GM19463 (cell line): ENCODE measurements around the gene RB1.

Source experiments
- ATAC-seq: cut with Tn5 transposase; IDR thresholded peaks from one replicate; pipeline ENCODE4 v1.9.1; 2021; ENCODE audit warnings: mild to moderate bottlenecking, moderate library complexity; ENCODE audit not compliant: unreplicated experiment

The RB1 gene

DNA sequence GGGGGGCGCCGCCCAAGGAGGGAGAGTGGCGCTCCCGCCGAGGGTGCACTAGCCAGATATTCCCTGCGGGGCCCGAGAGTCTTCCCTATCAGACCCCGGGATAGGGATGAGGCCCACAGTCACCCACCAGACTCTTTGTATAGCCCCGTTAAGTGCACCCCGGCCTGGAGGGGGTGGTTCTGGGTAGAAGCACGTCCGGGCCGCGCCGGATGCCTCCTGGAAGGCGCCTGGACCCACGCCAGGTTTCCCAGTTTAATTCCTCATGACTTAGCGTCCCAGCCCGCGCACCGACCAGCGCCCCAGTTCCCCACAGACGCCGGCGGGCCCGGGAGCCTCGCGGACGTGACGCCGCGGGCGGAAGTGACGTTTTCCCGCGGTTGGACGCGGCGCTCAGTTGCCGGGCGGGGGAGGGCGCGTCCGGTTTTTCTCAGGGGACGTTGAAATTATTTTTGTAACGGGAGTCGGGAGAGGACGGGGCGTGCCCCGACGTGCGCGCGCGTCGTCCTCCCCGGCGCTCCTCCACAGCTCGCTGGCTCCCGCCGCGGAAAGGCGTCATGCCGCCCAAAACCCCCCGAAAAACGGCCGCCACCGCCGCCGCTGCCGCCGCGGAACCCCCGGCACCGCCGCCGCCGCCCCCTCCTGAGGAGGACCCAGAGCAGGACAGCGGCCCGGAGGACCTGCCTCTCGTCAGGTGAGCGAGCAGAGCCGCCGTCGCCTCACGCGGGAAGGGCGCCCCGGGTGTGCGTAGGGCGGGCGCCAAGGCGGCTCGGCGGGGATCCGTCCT lies at the start of gene RB1:
Gene RB1, plus strand, starts transcription at position 393 of the 784 bp plus-strand sequence. Its CDS starts 162 bp downstream, at position 555.
- ATAC-seq = peak; percentile 72

DNA sequence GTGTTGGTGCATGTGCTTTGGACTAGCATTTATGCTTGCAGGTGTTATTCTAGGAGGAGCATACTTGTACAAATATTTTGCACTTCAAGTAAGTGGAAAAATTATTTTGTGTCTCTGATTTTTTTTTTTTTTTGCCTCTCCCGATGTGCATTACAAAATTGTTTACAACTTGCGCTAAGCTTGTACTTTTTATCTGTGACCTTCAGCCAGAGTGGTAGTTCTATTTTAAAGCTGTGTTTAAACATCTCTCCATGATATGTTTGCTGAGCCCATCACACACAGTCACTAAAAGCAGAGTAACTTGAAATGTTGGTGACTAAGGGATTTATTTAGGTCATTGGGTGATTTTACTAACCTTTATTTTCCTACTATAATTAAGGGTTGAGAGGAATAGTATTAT lies 49.7 kb upstream of the RB1 start:
- no peak for ATAC-seq

DNA sequence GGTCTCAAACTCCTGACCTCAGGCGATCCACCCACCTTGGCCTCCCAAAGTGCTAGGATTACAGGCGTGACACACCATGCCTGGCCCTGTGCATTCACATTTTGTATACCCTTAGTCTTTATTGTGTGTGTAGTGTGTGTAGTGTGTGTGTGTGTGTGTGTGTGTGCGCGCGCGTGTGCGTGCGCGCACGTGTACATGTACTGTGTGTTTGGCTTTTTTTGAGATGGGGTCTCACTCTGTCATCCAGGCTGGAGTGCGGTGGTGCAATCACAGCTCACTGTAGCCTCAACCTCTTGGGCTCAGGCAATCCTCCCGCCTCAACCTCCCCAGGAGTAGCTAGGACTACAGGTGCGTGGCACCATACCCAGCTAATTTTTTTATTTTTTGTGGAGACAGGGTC lies 48.5 kb upstream of the RB1 start:
- no peak for ATAC-seq

DNA sequence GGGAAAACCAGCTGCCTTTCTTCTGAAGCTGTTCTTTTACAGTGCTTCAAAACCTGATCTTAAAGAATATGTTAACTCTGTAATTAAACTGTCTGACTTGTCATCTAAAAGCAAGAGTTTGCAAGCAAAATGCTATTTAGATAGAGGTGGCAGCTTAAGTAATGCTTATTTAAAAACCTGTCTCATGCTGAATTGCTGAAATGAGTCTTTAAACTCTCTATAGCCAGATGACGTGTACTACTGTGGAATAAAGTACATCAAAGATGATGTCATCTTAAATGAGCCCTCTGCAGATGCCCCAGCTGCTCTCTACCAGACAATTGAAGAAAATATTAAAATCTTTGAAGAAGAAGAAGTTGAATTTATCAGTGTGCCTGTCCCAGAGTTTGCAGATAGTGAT lies 47.6 kb upstream of the RB1 start:
- no peak for ATAC-seq

DNA sequence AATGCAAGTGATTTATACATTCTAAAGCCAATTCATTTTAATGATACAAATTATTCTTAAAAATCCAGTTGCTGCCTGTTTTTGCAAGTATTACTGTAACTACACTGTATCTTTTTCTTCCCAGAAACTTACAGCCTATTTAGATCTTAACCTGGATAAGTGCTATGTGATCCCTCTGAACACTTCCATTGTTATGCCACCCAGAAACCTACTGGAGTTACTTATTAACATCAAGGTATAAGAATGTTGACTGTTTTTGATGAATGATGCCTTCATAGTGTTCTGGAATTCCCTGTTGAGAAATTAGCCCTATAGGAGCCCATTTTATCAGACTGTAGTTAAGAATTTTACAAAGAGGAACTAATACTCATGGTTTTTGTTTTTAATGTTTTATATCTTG lies 45.5 kb upstream of the RB1 start:
- no peak for ATAC-seq

DNA sequence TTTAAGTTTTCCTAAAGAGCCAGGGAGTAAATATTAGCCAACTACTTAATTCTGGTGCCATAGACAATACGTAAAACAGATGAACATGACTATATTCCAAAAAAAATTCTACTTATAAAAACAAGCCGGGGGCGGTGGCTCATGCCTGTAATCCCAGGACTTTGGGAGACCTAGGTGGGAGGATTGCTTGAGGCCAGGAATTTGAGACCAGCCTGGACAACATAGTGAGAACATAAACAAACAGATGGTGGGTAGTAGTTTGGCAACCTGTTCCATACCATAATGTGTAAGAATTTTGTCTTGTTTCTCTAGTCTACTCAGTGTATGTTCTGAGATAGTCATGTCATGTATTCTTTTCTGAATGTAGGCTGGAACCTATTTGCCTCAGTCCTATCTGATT lies 45.1 kb upstream of the RB1 start:
- no peak for ATAC-seq

DNA sequence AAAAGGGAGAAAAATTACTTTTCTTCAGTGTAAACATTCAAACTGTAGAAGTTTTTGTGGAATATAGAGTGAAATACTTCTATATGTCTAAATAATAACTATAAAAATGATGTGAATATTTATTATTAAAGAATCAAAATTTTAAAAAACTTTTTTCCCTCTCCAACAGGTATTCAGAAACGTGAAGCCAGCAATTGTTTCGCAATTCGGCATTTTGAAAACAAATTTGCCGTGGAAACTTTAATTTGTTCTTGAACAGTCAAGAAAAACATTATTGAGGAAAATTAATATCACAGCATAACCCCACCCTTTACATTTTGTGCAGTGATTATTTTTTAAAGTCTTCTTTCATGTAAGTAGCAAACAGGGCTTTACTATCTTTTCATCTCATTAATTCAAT lies 42.6 kb upstream of the RB1 start:
- no peak for ATAC-seq

DNA sequence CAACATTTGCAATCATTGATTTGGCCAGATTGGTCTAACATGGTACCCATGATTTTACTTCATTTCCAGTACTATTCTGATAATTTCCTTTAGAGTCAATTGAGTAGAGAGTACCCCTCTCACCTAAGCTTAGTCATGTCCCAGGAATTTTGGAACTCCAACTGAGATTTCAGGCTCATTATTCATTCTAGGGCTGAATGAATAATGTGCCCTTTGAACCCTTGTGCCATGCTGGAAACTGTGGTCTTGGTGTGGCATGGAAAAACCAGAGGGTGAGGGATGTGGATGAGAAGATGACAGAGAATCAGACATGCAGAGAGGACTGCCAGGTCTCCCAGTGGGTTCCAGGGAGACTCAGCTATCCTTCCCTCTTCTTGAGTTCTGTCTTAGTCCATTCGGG lies 40.4 kb upstream of the RB1 start:
- no peak for ATAC-seq

DNA sequence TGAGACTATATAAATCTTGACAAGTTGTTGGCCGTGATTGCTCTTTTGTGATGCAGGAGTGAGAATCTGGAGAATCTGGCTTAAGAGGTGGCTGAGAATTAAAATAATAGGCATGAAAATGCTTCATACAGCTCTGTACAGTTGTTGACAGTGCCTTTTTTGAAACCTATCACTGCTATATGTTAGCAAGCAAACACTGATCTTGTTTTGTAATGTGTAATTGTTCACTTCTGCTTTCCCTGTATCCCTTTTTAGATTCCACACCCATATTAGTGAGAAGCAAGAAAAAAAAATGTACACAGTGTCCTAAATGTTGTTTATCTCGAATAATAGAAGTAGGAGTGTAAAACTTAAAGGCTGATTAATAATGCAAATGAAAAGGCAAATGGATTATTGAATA lies 39.5 kb upstream of the RB1 start:
- no peak for ATAC-seq

DNA sequence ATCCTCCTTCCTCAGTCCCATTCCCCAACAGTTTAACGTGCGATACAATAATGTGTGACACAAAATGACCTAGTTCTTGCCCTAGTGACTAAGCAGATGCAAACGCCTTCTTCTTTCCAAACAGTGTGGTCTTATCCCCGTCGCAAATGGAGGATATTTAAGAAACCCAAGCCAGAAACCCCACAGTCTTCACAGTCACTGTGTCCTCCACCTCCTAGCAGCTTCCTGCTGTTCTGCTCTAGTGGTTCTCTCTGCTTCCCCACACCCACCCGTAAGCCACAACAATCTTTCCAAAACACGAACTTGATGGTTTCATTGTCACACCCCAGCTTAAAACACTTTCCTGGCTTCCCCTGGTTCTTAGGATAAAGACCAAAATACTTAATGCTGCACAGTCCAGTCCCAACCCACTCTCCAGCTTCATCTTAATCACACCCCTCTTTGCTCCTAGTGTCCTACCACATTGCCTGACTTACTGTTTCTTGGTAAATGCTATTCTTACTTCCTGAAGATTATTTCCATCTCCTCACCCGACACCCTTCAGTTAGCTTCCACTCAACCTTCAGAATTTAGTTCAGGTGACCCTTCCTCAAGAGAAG lies 38.2 kb upstream of the RB1 start:
- ATAC-seq = peak; percentile 85

DNA sequence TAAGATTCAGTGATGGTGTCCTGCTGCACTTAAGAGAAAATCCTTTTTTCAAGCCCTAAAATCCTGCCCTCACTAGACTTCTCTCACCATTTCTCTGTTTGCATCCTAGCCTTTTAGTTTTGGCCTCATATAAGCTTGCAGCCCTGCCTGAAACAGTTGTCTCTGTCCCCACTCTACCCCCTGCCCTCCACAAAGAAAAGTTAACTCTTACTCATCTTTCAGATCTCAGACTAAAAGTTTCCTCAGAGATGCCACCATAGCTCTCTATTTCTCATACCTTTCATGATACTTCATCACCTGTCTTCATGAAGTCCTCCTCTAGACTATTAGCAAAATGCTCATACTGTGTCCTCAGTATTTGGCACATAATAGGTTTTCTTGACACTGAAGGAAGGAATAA lies 37.4 kb upstream of the RB1 start:
- no peak for ATAC-seq

DNA sequence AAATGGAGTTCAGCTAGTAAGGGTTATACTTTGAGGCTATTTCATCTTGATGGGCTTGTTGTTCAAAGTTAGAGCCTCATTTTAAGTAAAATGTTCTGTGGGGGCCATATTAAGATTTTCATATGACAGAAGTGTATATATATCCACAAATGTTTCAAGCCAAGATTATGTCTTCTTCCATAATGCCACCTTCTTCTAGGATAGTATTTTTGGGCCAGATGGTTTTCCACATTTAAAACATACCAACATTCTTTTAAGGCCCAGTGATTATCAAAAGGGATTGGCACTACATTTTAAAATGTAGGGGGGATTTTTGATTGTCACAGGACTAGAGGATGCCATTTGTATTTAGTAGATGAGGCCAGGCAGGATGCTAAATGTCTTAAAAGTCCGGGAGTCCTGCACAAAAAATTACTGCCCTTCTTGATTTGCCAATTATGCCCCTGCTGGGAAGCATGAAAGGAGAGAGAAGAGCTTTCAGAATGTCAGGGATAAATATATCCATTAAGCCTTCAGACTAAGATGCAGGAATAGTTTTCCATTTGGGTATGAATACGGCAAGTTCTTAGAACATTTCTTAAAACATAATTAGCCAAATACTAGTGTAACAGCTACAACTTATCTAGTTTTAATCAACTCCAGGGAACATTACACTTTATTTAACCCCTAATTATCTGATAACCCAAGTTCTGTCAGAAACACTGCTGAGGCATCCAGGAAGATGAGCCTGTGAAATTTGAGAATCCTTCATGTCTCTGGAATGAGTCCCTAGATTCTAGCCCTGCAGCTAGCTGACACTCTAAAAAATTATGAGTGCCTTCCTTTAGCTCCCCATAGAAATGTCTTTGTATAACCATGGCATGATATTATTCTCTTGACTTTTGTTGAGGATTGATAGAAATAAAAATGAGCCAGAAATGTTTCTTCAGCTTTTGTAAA lies 36.6 kb upstream of the RB1 start:
- ATAC-seq = no peak

DNA sequence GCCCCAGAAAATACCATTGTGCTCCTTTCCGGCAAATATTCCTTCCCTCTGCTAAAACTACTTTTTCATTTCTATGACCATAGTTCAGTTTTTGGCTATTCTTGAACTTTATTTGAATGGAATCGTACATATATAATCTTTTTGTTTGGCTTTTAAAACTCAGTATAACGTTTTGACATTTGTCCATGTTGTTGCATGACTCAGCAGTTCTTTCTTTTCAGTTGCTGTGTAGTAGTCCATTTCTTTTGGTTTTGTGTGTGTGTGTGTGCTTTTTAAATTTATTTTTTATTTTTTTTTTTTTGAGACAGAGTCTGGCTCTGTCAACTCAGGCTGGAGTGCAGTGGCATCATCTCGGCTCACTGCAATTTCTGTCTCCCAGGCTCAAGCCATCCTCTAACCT lies 35.5 kb upstream of the RB1 start:
- no peak for ATAC-seq

DNA sequence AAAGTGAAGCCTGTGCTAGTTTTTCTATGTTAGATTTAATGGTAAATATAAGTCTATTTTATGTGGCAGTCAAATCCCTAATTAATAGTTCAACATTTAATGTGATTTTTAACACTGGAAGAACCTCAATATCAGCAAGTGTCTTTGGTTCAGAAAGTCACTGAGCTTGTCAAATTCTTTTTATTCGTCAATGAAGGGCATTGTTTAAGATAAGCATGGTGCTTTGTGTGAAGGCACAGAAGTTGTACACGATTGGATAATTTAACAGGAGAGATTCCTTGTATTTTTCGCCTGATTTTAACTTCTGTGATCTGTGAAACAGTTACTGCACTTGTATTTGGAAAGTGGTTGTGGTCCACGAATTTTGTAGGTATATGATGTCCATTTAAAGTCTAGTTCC lies 30.2 kb upstream of the RB1 start:
- ATAC-seq = no peak

DNA sequence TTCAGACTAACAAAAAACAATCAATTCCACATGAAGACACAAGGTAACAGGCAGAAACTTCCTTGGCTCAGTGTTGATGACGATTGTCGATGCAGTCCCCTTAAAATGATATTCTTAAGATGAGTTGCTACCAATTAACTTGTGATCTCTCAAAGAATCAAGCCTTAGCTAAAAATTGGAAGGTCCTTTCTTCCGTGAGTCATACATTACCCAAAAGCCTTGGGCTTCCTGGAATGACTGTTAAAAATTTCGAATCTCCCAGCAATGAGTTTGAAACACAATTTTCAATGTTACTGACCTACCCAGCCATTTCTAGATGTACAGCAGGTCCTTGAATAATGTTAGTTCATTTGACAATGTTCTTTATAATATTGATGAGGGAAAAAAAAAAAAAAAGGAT lies 28.0 kb upstream of the RB1 start:
- no peak for ATAC-seq

DNA sequence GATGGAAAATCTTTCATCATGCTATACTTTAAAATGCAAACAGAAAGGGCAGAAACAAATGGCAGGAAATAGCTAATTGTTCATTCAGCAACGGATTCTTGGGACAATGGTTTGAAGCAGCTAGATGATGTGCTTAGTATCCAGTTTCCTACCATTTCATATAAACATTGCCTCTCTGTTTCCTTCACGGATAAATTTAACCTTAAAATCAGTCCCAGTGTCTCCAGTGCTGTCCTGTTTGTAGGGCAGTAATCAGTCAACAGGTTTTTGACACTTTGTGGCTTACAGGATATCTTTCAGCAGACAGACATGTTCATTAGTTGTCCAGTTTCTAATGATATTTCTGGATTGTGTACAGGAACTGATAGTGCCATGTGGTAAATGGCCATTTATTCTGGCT lies 24.7 kb upstream of the RB1 start:
- no peak for ATAC-seq

DNA sequence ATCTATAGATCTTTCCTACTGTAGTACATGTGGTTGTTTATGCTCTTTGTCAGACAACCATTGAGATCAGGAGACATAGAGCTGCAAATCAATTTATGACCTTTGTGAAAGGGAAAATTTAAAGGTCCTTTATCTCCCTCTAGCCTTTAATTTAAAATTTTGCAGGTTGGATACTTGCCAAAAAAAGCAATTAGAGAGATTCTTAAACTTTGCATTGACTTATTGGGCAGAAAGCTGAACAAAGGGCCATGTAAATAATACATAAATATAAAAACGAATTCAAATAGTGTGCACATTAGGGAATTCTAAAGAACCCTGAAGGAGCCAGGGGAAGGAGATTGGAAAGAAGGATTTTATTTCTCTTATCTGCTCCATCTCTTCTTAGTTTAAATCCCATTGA lies 22.0 kb upstream of the RB1 start:
- no peak for ATAC-seq

DNA sequence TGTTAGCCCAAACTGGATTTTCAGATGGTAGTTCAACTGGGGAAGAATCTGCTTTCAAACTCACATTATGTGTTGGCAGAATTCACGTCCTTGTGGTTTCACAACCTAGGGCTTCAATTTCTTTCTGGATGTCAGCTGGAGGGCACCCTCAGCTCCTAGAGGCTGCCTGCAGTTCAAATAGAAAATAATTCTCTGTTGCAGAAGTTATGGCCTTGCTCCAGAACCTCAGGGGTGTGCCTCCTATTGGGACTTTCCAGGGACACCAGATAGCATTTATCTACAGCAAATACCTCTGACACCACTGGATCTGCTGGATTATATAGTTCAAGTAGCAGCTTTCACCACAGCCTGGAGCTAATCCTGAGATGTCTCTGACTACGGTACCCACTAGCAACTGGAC lies 11.8 kb upstream of the RB1 start:
- no peak for ATAC-seq

DNA sequence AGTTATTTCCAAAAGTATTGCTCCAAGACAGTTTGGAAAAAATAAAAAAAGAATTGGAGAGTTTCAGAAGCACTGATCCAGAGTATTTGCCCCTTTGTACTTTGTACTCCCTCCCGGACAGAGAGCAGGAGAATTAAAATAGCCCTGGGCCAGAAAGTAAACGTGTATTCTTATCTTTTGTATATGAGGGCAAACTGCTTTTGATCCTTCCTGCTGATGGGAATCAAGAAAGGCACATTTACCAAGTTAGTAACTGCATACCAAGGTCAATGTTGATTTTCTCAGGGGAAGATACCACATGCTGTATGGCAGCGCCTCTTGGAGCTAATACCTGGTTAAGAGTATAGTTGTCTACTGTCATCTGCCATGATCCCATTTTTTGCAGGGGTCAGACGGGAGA lies 10.9 kb upstream of the RB1 start:
- ATAC-seq = no peak

DNA sequence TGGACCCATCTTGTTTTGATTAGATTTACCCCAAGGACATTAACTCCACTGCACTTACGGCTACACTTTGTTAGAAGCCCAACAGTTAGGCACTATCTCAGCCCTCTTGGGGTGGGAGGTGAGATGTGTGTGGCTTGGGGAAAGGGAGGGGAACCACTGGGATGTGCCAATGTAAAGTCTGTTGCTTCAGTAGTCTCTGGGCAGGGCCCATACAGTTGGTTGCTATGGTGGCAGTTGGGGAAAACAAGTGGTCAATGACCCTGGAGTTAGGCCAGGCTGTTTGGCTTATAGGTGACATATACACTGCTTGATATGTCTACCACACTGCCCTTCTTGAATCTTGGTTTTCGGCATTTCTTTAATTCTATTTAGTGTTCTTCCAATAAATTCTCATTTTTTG lies 8.9 kb upstream of the RB1 start:
- ATAC-seq = no peak

DNA sequence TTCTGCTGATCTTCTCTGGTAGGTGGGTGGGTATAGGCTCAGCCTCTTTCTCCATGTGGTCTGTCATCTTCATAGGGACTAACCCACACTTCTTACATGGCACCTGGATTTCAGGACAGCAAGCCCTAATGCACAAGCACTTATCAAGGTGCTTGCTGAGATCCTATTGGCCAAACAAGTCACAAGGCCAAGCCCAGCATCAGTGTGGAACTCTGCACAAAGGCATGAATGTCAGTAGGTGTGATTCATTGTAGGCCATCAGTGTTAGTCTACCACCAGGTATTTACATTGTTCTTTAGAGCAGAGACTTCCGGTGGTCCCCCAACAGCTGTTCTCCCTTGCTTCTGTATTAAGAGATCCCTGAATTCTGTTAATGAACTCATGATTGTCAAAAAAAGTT lies 8.3 kb upstream of the RB1 start:
- no peak for ATAC-seq

DNA sequence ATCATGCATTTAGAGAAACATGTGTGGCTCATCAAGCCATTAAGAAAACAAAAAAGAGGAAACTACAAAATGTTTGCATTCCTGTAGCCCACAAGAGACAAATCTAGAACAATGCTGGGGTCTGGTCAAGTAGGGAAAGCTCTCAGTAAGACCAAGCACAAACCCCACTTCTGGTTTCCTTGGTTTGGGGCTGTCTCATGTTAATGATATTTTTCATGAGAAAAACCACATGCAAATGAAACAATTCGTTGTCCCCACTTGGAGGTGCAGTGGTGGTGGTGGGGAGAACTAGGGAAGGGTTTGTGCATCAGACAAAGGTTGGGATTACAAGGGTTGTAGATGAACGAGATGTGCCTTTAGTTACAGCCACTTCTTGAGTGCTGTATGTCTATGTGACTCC lies 7.0 kb upstream of the RB1 start:
- ATAC-seq = no peak
